Measurements from ENCODE around the gene GNG12. TPM values are rescaled to one million over a fixed set of nuclear protein-coding genes. Genes with fewer than 3 reads are reported as not detected.

GNG12 gene
- total and polyA plus RNA-seq, 2 donors (not counting 3 experiments of a cell fraction or from before 2014, with no cell fraction given) = 107 to 152 TPM

DNA sequence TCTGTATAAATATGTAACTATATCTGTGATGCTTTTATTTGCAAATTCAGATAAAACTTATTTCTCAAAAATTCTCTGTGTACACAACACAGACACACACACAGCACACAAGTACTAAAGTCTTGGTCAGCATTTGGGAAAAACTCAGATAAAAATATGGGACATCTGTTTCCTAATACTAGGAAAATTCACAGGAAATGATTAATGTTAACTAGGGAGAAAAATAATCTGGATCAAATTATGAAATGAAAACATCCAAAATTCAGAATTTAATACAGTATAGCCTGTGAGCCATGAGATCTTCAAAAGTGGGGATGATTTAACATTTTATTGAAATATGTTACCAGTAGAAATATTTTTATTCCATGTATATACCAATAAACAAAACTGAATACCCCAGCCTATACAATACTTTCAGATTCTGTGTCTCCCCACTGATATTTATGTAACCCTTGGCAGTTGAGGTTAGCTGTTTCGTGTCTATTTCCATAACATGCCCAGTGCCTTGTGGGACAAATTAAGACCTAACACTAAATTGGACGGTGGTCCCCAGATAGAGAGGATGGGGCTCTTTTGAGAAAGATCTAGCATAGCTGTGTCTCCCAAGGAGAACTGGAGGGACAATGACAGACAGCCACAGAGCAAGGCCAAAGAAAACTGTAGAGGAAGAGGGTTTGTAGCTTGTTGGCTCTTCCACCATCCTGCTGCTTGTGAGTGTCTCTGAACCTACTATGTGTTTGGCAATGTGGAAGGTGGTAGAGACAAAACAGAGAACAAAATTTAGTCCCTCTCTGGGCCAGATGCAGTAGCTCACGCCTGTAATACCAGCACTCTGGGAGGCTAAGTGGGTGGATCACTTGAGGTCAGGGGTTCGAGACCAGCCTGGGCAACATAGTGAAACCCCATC, 47.2 kb downstream of the GNG12 start:
- Histone ChIP-seq H3K36me3 (ENCODE audit: control insufficient read depth in 2 of 2, extremely low read depth in 1 of 2, insufficient read depth in 2 of 2, low read length in 2 of 2) (no peaks in the 10 kb centered on the region), H3K27me3 (ENCODE audit: control insufficient read depth in 2 of 2, insufficient read depth in 2 of 2, low read length in 2 of 2) (no peaks in the 10 kb centered on the region), H3K27ac (ENCODE audit: insufficient read depth, low read depth, low read length) (peak overlapping the region; percentile 91), H3K9me1 (replicated peaks; ENCODE audit: control insufficient read depth, extremely low read depth, insufficient read depth, low read length) (no peaks in the 10 kb centered on the region), H3K4me1 (ENCODE audit: control insufficient read depth, extremely low read depth, insufficient read depth, low read length) (peaks cover 61% of the 10 kb centered on the region), H3K9ac (replicated peaks; ENCODE audit: extremely low read depth, insufficient read depth, low read length) (peak overlapping the region; percentile 51), H3K79me2 (ENCODE audit: control insufficient read depth, insufficient read depth, low read length) (peaks cover 85% of the 10 kb centered on the region), H2AFZ (ENCODE audit: low read depth, low read length) (no peak overlapping the region), H4K20me1 (replicated peaks; ENCODE audit: control insufficient read depth, extremely low read depth, insufficient read depth, low read length) (peaks cover 3% of the 10 kb centered on the region), H3K9me3 (replicated peaks; ENCODE audit: control insufficient read depth, insufficient read depth, low read length) (no peaks in the 10 kb centered on the region), H3K4me3 (replicated peaks in 1 of 3; ENCODE audit: insufficient read depth in 1 of 3, low read depth in 1 of 3, low read length in 3 of 3) (no peak overlapping the region), H3K4me2 (ENCODE audit: insufficient read depth, low read length) (peak overlapping the region; percentile 31)
- ChIA-PET CTCF (interaction anchor here (0.9 to 1.9 kb wide), 8 partner anchors 9 to 224 kb away, joined by 3 to 5 read pairs (median 4); no protein-coding TSS in a partner anchor), POLR2A (no interaction called here)
- FAIRE-seq (no peak), DNase-seq (ENCODE audit: low read depth, low spot score) (peak; percentile 84)
- no TSS peak for BruUV-seq (replicated peaks)
- dilution Hi-C loops (cut with MboI; ENCODE audit: extremely low pct_ligation_motif_present, low sequenced_read_pairs) (no loop called here), intact Hi-C loops (cut with micrococcal nuclease) (no loop called here)
- TF ChIP-seq POLR2A (IDR thresholded peaks at IDR 0.05; ENCODE audit: low read depth, low read length) = no peak
- TF ChIP-seq JUN (IDR thresholded peaks at IDR 0.05; ENCODE audit: borderline replicate concordance, insufficient read depth, insufficient read length, low read depth) = peak; percentile 49
- TF ChIP-seq, protein P1, sequence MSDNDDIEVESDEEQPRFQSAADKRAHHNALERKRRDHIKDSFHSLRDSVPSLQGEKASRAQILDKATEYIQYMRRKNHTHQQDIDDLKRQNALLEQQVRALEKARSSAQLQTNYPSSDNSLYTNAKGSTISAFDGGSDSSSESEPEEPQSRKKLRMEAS (IDR thresholded peaks at IDR 0.05; ENCODE audit: insufficient read depth, insufficient read length) = no peak
- TF ChIP-seq EZH2 (IDR thresholded peaks at IDR 0.05; ENCODE audit: borderline replicate concordance, low read depth, low read length, severe bottlenecking) = no peak
- TF ChIP-seq GATA2 (IDR thresholded peaks at IDR 0.05; ENCODE audit: insufficient read depth, insufficient read length, low read depth, low read length) = peak; percentile 25
- TF ChIP-seq FOS (IDR thresholded peaks at IDR 0.05; ENCODE audit: borderline replicate concordance, insufficient read depth, low read length) = peak; percentile 46
- TF ChIP-seq MYC (IDR thresholded peaks at IDR 0.05; ENCODE audit: low read depth, low read length) = no peak
- no peak for TF ChIP-seq POLR2AphosphoS5 (IDR thresholded peaks at IDR 0.05; ENCODE audit: insufficient read depth, low read depth, low read length)
- TF ChIP-seq, protein P2, sequence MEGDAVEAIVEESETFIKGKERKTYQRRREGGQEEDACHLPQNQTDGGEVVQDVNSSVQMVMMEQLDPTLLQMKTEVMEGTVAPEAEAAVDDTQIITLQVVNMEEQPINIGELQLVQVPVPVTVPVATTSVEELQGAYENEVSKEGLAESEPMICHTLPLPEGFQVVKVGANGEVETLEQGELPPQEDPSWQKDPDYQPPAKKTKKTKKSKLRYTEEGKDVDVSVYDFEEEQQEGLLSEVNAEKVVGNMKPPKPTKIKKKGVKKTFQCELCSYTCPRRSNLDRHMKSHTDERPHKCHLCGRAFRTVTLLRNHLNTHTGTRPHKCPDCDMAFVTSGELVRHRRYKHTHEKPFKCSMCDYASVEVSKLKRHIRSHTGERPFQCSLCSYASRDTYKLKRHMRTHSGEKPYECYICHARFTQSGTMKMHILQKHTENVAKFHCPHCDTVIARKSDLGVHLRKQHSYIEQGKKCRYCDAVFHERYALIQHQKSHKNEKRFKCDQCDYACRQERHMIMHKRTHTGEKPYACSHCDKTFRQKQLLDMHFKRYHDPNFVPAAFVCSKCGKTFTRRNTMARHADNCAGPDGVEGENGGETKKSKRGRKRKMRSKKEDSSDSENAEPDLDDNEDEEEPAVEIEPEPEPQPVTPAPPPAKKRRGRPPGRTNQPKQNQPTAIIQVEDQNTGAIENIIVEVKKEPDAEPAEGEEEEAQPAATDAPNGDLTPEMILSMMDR (IDR thresholded peaks at IDR 0.05; ENCODE audit: extremely low read depth in 1 of 2, insufficient read depth in 1 of 2, low read depth in 1 of 2, low read length in 2 of 2) = no peak
